Adipocyte (in vitro differentiated cells): Measurements from ENCODE around the gene TRMT10C.
A peak's percentile ranks its signal among the peaks of the same experiment; 100 is the strongest.

ENCODE experiments used
- DNase-seq: peaks from one replicate; pipeline ENCODE4 v3.0.0-alpha.2; 2015; ENCODE audit warnings: low read depth
- H3K27me3 ChIP-seq: replicated peaks from 2 replicates; pipeline ENCODE4 v1.7.0; 2013; ENCODE audit warnings: mild to moderate bottlenecking, low read length, moderate library complexity; ENCODE audit not compliant: control insufficient read depth, insufficient read depth
- H3K36me3 ChIP-seq: 2 replicates; pipeline ENCODE4 v1.7.0; 2013; ENCODE audit warnings: low read length, mild to moderate bottlenecking, moderate library complexity; ENCODE audit not compliant: control insufficient read depth, insufficient read depth, severe bottlenecking
- H3K4me1 ChIP-seq: 2 replicates; pipeline ENCODE4 v1.7.0; 2013; ENCODE audit warnings: mild to moderate bottlenecking, low read length, moderate library complexity; ENCODE audit not compliant: control insufficient read depth, insufficient read depth
- H3K4me3 ChIP-seq: 2 replicates; pipeline ENCODE4 v1.7.0; 2013; ENCODE audit warnings: mild to moderate bottlenecking, low read length, moderate library complexity
- H3K9ac ChIP-seq: 2 replicates; pipeline ENCODE4 v1.7.0; 2013; ENCODE audit warnings: mild to moderate bottlenecking, low read length, moderate library complexity
- H3K9me3 ChIP-seq: 2 replicates; pipeline ENCODE4 v1.7.0; 2013; ENCODE audit warnings: mild to moderate bottlenecking, low read length, moderate library complexity; ENCODE audit not compliant: control insufficient read depth

The TRMT10C gene

DNA sequence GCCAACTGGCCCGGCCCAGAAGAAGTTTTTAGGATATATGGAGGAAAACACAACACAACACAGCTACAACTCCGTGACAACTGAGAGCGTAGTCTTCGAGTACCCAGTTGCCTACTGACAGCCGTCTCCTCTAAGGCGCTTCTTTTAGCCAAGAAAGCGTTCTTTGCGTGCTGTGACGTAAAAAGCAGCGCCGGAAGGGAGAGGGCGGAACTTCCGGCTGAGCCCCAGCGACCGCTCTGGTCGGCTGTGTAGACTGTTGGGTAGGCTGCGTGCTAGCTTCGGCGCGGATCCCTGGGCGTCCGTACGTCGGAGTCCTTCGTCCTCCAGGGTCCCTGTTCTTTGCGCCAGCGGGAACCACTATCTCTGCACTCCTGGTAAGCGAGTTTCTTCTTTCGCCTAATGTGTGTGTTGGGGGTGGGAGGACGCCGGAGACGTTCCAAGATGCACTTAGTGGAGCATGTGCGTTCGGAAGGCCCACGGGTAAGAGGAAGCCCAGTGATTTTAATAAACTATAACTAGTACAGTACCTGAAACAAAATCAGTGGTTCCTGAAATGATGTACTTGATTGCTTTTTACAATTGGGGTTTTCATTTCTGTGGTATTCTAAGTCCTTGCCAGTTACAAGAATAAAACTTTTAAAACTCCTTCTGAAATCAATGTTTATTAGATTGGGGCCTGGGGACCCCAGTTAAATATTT is at the start of gene TRMT10C:
TRMT10C (plus strand) TSS at position 239 of the 699 bp plus-strand sequence. CDS start 2,914 bp downstream, outside the sequence.
- peaks cover 19% of the 10 kb centered on the region for H3K36me3 ChIP-seq
- peaks cover 10% of the 10 kb centered on the region for H3K4me1 ChIP-seq
- no peaks in the 10 kb centered on the region for H3K9me3 ChIP-seq
- peak; percentile 97 for DNase-seq
- peak within 1 kb of the TSS; percentile 97 for H3K4me3 ChIP-seq
- H3K27me3 ChIP-seq = no peaks in the 10 kb centered on the region
- H3K9ac ChIP-seq = peak within 1 kb of the TSS; percentile 96

DNA sequence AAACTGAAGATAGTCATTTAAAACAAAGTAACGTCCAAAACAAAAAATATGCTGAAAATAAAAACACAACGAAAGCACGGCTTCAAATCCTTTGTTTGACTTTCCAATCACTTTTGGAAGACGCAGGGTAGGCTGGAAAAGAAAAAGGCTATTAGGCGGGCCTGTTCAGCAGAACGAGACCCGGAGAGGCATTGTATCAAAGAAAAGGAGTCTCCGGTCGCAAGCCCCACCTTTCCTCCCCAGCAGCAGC is 49.3 kb upstream of the TRMT10C start:
- Histone ChIP-seq H3K9ac (peak overlapping the region; percentile 92), H3K9me3 (no peaks in the 10 kb centered on the region), H3K4me1 (peaks cover 18% of the 10 kb centered on the region), H3K36me3 (no peaks in the 10 kb centered on the region), H3K4me3 (peak overlapping the region; percentile 92), H3K27me3 (no peaks in the 10 kb centered on the region)
- no peak for DNase-seq

DNA sequence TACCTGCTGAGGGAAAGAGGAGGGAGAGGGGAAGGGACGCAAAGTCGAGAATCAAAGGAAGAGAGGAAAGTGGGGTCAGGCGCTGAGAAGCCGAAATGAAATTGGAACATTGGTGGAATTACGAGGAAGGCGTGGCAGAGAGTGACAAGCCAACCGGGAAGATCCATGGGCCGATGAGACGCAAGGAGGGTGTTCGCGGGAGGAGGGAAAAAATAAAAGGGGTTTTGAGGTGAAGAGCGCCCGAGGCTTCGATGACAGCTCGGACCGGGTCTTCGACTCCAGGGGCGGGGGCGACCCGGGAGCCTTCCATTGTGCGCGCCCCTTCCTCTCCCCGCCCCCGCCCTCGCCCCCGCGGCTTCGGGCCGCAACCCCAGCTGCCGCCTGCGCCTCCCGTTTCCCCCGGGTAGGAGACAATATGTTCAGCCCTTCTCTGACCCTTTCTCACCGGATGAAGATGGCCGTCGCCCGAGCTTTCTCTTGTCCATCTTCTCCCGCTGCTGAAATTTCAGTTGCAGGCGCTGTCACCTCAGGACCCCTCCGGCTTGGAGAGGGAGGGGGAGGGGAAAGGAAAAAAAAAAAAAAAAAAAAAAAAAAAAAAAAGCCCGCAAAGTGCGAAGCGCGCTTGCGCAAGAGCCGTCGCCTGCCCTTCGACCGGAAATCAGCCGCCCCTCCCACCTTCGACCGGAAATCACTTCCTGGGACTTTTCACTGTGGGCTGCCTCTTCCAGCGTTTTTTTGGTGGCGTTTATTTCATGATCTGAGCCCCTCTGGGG is 48.8 kb upstream of the TRMT10C start, which contains the start of gene SENP7:
SENP7 (minus strand) TSS at position 567 of the 773 bp plus-strand sequence; CDS start at position 485, 82 bp downstream.
- Histone ChIP-seq H3K4me1 (peaks cover 18% of the 10 kb centered on the region), H3K27me3 (no peaks in the 10 kb centered on the region), H3K9me3 (no peaks in the 10 kb centered on the region), H3K36me3 (no peaks in the 10 kb centered on the region), H3K4me3 (peak within 1 kb of the TSS; percentile 92), H3K9ac (peak within 1 kb of the TSS; percentile 92)
- DNase-seq = peak; percentile 93

DNA sequence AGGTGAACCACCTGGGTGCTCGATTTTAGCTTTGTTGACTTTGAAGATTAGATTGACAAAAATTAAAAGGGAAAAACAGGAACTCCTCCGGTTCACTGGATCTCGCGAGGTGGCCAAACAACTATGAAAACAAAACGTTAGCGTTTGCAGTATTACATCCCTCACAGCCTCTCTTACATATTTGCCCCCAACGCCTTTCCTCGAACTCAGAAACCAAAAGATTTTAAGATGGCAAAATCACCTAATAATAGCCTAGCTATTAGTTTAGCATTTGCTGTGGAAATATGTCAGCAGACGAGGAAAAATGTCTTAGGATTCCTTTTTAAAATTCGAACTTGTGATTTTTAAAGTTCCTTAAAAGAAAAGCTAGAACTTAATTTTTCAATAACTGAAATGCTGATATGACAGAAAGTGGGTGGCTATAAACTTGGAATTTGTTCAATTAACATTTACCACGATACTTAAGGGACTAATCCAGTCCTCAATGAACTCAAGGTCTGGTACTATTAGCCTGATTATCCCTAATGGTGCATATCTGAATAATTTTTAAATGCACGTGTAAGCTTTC is 48.2 kb upstream of the TRMT10C start:
- Histone ChIP-seq H3K4me1 (peaks cover 18% of the 10 kb centered on the region), H3K36me3 (no peaks in the 10 kb centered on the region), H3K9ac (peak overlapping the region; percentile 92), H3K9me3 (no peaks in the 10 kb centered on the region), H3K27me3 (peaks cover 6% of the 10 kb centered on the region), H3K4me3 (peak overlapping the region; percentile 92)
- peak; percentile 84 for DNase-seq

DNA sequence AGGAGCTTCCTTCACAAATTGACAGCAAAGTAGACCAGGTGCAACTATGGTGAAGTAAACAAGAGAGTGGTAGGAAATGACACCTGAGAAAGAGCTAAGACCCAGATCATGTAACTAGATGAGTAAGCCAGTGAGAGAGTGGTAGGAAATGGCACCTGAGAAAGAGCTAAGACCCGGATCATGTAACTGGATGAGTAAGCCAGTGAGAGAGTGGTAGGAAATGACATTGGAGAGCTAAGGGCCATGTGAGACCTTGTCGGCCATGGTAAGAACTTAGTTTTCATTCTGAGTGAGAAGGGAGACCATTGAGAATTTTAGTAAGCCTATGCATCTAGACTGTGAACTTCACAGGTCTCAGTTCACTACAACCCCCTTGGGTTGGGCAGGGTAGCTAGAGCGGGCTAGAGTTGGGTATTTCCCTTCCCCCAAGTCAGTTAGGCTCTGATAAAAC is 43.2 kb upstream of the TRMT10C start:
- Histone ChIP-seq H3K4me1 (peaks cover 14% of the 10 kb centered on the region), H3K27me3 (peaks cover 21% of the 10 kb centered on the region)

DNA sequence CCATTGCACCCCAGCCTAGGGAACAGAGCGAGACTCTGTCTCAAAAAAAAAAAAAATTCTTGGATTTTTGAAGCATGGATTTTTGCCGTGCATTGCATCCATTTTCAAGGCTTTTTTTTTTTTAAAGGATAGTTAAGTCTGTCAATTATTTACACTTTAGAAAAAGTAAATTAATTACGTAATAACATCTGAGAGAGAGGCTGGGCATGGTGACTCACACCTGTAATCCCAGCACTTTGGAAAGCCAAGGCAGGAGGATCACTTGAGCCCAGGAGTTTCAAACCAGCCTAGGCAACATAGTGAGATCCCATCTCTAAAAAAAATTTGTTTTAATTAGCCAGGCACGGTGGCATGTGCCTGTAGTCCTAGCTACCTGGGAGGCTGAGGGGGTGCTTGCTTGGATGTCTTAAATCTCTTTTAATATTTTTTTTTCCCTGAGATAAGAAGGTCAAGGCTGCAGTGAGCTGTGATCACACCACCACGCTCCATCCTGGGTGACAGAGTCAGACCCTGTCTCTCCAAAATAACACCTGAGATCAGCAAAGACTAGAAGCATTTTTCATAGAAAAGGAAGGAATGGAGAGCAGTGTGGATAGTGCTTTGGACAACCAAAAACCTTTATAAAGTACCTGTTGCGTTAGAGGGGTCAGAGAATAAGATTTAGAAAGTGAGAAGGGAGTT is 41.8 kb upstream of the TRMT10C start:
- no peaks in the 10 kb centered on the region for H3K36me3 ChIP-seq
- peaks cover 8% of the 10 kb centered on the region for H3K4me1 ChIP-seq
- no peak overlapping the region for H3K4me3 ChIP-seq
- no peak for DNase-seq
- no peaks in the 10 kb centered on the region for H3K9me3 ChIP-seq
- H3K9ac ChIP-seq = no peak overlapping the region
- peaks cover 21% of the 10 kb centered on the region for H3K27me3 ChIP-seq

More for the DNA sequence above, 43.2 kb upstream of the TRMT10C start:
- no peak for DNase-seq
- Histone ChIP-seq H3K9me3 (no peaks in the 10 kb centered on the region), H3K36me3 (no peaks in the 10 kb centered on the region), H3K4me3 (no peak overlapping the region), H3K9ac (no peak overlapping the region)

DNA sequence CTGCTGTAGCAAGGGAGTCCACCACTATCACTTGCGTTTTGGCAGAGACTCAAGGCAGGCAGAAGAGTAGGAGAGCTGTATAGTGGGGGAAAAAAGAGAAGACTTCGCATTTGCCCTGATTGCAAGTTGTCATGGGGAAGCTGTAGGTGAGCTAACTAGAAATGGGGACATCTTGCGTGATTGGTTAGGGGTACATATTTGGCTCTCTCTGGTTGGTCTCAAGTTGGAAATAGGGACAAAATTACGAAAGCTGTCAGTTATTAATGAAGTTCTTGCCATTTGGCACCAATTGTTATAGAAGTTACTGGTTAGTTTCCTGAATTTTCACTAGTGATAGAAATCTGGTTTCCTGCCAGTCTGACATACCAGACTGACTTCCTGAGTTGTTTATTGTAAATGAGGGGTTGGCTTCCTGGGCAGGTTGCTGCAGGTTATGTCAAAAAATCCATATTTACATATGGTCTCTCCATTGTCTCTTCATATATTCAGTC is 40.4 kb upstream of the TRMT10C start:
- Histone ChIP-seq H3K9me3 (no peaks in the 10 kb centered on the region), H3K36me3 (no peaks in the 10 kb centered on the region), H3K9ac (no peak overlapping the region), H3K4me3 (no peak overlapping the region), H3K27me3 (peaks cover 21% of the 10 kb centered on the region), H3K4me1 (no peaks in the 10 kb centered on the region)
- DNase-seq = no peak

DNA sequence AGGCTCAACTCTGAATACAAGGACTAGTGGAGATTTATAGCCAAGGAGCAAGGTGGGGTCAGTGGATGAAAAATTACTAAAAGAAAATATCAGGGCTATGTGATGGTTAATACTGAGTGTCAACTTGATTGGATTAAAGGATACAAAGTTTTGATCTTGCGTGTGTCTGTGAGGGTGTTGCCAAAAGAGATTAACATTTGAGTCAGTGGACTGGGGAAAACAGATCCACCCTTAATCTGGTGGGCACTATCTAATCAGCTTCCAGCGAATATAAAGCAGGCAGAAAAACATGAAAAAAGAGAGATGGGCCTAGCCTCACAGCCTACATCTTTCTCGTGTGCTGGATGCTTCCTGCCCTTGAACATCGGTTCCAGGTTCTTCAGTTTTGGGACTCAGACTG is 34.2 kb upstream of the TRMT10C start:
- Histone ChIP-seq H3K4me1 (no peaks in the 10 kb centered on the region), H3K9ac (no peak overlapping the region), H3K9me3 (no peaks in the 10 kb centered on the region), H3K4me3 (no peak overlapping the region), H3K27me3 (peaks cover 5% of the 10 kb centered on the region), H3K36me3 (no peaks in the 10 kb centered on the region)
- no peak for DNase-seq

DNA sequence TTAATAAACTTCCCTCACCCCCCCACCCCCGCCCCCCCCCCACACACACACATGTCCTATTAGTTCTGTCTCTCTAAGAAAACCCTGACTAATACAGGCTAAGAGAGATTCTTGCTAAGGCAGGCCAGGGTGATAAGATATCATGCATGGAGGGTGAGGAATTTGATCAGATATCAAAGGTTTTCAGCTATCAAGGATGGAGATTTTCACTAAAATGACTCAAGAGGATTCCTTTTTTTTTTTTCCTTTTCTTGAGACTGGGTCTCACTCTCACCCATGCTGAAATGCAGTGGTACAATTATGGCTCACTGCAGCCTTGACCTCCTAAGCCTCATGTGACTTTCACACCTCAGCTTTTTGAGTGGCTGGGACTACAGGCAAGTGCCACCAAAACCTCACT is 33.8 kb upstream of the TRMT10C start:
- Histone ChIP-seq H3K9ac (no peak overlapping the region), H3K4me3 (no peak overlapping the region), H3K27me3 (peaks cover 2% of the 10 kb centered on the region)

DNA sequence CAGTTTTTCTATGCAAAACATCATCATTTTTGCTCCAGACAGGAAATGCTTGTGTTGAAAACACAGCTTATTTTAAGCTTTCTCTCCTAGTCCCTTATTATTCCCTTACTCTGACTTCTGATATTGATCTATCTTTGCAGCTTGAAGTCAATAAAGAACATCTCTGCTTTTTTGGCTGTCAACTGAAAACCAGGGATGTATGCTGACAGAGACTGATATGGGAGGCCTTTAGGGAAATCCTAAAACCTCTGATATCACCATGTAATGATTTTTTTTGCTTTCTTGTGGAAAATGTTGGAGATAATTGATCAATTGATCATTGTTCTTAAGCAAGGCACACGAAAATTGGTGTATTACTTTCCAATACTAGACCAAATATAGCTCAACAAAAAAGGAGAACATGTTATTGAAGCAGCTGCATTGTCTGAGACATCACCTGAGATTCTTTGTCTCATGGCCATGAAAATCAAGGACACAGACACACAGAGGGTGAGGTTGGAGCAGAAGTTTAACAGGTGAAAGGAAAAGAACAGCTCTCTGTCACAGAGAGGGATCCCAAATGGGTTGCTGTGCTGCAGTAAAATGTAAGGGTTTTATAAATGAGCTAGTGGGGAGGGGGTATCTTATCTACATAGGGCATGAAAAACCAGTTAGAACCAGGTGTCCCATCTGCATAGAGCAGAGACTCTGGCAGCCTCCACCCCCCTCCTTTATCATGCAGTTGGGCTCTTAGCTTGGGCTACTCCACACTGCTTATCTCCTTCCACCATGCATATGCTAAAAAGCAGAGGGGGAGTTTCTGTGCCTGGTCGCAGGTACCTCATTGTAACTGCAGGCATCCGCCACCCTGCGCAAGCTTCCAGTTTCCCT is 31.6 kb upstream of the TRMT10C start:
- Histone ChIP-seq H3K9ac (no peak overlapping the region), H3K27me3 (no peaks in the 10 kb centered on the region), H3K4me1 (no peaks in the 10 kb centered on the region), H3K36me3 (no peaks in the 10 kb centered on the region), H3K4me3 (no peak overlapping the region), H3K9me3 (no peaks in the 10 kb centered on the region)
- DNase-seq = no peak

More for the DNA sequence above, 33.8 kb upstream of the TRMT10C start:
- Histone ChIP-seq H3K4me1 (no peaks in the 10 kb centered on the region), H3K36me3 (no peaks in the 10 kb centered on the region), H3K9me3 (no peaks in the 10 kb centered on the region)
- DNase-seq = no peak
